Measurements from ENCODE around the gene DPF3.

Gene DPF3

GRCh38 chr14:72802588-72802946, 91.3 kb downstream of the DPF3 start:
- DNase-seq (ENCODE audit: extremely low spot score, insufficient read length, low read depth) (no peak), FAIRE-seq (no peak)

DNA sequence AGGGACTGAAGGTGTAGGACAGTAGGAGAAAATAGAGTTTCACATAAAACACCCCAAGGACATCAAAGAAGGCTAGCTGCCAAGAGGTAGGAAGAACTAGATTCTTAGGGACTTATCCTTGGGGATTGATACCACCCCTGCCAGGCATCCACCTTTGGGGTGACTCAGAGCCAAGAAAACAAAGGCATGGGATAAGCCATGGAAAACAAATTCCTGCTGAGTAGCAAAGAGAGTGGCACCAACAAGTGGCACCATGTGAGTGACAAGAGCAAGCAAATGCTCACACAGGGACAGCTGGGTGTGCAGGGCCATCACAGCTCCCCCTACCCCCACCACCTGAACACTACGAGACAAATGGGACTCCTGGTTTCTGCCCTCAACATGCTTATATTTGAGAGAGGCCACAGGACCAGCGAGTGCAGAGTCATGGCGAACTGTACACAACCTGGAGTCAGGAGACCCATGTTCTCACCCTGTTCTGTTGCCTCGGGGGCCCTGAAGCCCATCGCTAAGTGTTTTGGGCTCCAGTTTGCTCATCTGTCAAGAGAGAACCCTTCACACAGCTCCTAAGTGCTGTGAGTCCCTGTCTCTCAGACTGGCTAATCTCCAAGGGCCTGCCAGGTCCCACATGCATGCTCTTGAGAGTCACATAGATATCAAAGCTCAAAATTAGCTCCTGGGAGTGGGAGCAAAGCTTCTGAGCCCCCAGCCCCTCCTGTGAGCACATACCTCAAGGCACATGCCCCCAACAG, 91.9 kb downstream of the DPF3 start:
- FAIRE-seq, result no peak
- no peak for DNase-seq (ENCODE audit: extremely low spot score, insufficient read length, low read depth)

DNA sequence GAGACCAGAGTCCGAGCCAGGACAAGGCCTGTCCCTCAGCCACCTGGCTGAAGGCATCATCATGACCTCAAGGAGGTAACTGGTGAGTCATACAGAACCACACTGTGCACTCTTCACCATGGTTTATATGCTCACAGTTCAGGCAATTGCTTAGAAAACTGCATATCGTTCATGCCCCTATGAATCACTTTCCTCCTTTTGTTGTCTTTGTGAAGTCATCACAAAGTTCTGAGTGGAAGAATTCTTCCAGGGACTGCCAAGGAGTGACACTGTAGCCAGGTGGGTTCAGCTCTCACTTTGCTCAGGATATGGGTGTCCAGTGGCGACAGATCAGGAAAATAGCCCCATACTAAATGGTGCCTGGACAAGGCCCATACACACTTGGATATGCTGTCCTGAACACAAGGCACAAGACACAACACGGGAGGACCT, 92.5 kb downstream of the DPF3 start:
- no peak for FAIRE-seq
- DNase-seq (ENCODE audit: extremely low spot score, insufficient read length, low read depth), result no peak

- FAIRE-seq, result no peak
- DNase-seq (ENCODE audit: extremely low spot score, insufficient read length, low read depth), result no peak
Observed at GRCh38 chr14:72800848-72801370, 93.0 kb downstream of the DPF3 start.

GRCh38 chr14:72800296-72800695, 93.6 kb downstream of the DPF3 start:
- no peak for FAIRE-seq
- no peak for DNase-seq (ENCODE audit: extremely low spot score, insufficient read length, low read depth)

- DNase-seq (ENCODE audit: extremely low spot score, insufficient read length, low read depth) (no peak), FAIRE-seq (no peak)
Observed at GRCh38 chr14:72796935-72797334, 97.0 kb downstream of the DPF3 start.

DNA sequence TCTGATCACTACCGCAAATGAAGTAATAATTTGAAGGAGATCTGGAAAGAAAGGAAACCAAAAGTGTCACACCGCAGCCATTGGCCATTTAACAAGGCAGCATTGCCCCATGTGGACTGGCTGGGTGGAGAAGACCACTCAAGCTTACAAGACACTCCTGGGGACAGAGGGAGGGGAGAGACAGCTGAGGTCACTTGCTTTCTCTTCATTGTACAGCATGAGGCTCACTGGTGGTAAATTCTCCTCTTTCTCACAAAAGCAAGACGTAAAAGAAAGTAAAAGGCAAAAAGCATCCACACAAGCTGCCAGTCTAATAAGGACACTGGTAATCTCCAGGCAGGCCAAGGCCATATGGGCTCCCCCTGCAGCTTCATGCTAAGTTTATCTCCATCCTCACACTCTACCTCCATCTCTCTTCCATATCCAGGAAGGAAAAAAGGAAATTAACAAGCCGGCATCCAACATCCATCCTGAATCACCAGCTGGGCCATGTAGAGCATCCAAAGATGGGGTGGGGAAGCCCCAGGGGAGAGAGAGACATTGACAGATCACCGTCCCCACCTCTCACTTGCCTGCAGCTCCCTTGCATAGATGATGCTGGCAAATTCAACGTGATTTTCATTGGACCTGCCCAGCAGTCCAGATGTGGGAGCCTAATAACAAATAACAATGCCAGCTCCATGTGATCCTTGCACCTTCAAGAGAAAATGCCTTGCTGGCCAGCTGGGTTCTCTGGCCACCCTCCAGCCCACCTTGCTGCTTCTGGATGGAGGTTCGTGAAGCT, 100.6 kb downstream of the DPF3 start:
- no peak for DNase-seq (ENCODE audit: extremely low spot score, insufficient read length, low read depth)
- FAIRE-seq, result no peak

DNA sequence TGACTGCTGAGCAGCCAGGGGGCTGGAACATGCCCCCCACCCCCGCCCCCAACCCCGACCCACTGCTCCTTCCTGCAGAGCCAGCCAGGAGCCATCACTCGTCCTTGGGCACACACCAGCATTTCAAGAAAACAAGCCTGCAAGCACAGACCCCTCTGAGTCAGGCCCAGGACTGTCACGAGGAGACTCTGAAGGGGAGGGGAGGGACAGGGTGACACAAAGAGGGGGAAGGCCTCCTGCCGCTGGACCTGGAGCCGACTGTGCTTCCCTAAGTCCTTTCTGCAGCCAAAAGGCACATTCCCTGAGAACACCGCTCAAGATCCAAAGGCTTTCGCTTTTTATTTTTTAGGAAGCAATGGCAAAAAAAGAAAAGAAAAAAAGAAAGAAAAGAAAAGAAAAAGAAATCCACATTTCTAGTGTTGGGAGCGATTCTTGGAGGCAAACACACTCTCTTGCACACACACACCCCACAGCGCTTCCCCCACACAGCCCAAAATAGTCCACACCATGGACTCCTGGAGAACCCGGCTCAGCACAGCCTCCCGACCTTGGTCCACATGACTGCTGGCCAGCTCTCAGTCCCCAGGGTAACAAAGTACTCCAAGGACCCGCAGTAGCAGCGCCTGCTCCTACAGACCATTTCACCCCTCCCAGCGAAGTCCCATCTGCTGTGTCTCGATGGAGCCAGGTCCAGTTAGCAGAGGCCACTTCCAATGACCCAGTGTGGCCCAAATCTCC, 101.7 kb downstream of the DPF3 start:
- DNase-seq (ENCODE audit: extremely low spot score, insufficient read length, low read depth), result no peak
- no peak for FAIRE-seq

- no peak for DNase-seq (ENCODE audit: extremely low spot score, insufficient read length, low read depth)
- FAIRE-seq, result no peak
Observed at GRCh38 chr14:72790887-72791566, 102.9 kb downstream of the DPF3 start.

DNA sequence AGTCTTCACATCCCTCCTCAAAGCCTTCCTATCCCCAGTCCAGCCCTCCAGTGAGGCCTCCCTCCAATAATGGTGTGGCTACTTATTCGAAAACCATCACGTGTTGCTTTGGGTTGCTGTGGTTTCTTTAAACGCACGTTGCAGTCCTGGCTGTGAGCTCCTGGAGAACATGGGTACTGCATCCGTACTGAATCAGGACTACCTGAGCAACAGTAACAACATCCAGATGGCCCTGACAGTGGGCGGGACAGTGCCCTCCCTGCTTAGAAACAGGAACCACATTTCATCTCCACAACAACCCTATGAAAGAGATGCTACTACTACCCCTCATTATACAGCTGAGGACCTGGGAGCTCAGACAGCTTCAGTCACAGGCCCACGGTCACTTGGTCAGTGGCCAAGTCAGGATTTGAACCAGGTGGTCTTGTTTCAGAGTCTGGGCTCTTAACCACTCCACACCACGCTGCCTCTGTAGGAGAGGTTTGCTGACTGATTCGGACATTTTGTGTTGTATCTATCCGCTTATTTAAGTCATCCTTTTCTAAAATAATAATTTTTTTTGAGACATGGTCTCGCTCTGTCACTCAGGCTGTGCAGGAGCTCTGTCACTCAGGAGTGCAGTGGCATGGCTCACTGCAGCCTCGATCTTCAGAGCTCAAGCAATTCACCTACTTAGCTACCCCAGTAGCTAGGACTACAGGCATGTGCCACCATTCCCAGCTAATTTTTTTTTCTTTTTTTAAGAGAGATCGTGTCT, 104.8 kb downstream of the DPF3 start:
- FAIRE-seq, result no peak

DNA sequence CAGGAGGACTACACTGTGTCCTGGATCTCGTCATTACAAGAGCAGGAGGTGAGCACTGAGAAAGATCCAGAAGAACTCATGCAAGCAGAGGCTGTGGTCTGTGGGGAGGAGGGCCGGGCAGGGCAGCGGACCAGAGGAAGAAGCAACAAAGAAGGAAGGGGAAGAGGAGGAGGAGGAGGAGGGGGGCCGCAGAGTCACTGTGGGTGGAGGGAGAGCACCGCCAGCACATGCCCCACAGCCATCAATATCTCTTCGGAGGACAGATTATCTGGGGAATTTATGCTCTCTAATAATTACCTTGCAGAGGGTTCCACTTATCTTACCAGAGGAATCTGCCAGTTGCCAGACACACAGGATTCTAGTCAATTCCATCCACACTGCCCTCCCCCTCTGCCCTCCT, 105.6 kb downstream of the DPF3 start:
- no peak for DNase-seq (ENCODE audit: extremely low spot score, insufficient read length, low read depth)
- FAIRE-seq, result no peak

More for the DNA sequence above, 104.8 kb downstream of the DPF3 start:
- DNase-seq (ENCODE audit: extremely low spot score, insufficient read length, low read depth), result no peak

DNA sequence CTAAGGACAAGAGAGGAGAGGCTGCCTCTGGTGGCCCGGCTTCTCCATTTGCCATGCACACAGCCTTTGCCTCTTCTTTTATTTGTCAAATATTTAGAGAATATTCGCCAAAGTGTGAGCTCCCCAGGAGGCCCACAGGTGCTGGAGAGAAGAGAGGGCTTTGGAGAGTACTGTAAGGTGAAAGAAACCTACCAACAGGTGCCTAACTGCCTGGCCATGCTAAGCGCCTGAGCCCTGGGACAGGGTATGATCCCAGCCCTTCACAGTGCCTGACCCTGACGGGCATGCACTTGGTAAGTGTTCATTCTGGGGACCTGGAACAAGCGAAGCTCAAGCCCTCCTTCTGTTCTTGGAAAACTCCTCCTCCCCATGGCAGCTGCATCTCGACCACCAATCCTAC, 106.1 kb downstream of the DPF3 start:
- DNase-seq (ENCODE audit: extremely low spot score, insufficient read length, low read depth), result no peak
- no peak for FAIRE-seq

DNA sequence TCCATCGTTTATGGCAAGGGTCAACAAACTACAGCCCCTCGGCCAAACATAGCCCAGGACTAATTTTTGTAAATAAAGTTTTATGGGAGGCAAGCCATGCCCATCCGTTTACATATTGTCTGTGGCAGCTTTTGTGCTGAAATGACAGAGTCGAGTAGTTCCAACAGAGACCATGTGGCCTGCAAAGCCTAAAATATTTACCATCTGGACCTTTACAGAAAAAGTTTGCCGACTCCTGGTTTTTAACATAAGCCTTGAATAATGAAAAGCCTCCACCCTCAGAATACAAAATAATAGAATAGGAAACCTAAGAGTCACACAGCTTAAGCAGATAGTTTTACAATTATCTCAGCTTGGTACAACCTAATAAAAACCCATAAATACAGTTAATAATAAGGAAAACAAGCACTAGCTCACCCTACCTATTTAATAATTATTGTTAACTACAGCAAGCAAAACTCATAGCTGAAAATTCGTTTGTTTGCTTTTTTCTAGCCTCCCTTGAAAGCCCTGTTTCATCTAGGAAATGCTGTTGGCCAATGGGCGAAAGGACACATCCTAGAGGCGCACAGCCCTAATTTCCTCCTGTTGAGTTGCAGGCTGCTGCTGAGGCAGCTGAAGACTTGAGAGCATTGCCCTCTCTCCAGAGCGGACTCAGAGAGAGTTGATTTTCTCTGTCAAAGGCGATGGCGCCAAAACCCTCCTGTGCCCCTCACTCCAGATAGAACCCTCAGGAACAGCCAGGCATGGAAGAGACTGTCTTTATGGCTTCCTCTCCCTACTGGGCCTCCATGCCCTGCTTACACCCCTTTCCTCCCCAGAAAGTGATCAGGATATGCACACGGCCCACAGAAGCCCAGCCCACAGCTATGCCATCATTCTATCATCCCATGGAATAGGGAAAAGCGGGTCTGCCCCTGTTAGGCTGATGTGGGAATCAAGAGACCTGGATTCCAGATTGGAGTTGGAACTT, 107.2 kb downstream of the DPF3 start:
- DNase-seq (ENCODE audit: extremely low spot score, insufficient read length, low read depth), result no peak
- no peak for FAIRE-seq

DNA sequence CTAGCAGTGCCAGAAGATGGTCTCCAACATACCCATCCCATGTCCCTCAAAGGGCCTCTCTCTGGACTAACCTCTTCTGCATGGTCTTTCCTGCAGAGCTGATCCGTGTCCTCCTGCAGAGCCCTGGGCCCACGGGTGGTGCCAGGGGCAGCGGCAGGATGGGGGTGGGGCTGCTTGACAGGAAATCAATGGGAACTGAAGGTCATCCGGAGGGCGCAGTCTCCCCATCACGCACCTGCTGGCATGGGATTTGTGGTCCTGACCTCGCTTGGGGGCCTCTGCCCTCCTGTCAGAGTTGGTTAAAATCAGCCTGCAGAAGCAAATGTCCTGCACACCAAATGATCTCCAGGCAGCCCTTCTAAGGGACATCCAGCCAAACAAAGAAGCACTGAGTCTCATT, 110.2 kb downstream of the DPF3 start:
- FAIRE-seq, result no peak
- no peak for DNase-seq (ENCODE audit: extremely low spot score, insufficient read length, low read depth)

DNA sequence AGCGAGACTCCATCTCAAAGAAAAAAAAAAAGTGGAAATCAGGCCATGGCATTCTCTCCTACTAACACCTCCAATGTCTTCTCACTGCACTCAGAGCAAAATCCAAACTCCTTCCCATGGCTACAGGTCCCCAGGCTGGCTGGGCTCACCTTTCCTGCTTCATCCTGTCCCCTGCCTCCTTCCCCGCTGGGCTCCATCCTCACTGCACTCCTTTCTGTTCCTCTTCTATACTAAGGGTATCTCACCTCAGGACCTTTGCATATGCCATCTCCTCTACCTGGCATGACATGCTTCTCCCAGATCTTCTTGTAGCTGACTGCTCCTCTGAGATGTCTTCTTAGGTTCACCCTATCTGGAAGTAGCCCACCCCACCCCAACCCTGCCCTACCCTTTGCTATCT, 111.1 kb downstream of the DPF3 start:
- DNase-seq (ENCODE audit: extremely low spot score, insufficient read length, low read depth), result no peak
- no peak for FAIRE-seq

DNA sequence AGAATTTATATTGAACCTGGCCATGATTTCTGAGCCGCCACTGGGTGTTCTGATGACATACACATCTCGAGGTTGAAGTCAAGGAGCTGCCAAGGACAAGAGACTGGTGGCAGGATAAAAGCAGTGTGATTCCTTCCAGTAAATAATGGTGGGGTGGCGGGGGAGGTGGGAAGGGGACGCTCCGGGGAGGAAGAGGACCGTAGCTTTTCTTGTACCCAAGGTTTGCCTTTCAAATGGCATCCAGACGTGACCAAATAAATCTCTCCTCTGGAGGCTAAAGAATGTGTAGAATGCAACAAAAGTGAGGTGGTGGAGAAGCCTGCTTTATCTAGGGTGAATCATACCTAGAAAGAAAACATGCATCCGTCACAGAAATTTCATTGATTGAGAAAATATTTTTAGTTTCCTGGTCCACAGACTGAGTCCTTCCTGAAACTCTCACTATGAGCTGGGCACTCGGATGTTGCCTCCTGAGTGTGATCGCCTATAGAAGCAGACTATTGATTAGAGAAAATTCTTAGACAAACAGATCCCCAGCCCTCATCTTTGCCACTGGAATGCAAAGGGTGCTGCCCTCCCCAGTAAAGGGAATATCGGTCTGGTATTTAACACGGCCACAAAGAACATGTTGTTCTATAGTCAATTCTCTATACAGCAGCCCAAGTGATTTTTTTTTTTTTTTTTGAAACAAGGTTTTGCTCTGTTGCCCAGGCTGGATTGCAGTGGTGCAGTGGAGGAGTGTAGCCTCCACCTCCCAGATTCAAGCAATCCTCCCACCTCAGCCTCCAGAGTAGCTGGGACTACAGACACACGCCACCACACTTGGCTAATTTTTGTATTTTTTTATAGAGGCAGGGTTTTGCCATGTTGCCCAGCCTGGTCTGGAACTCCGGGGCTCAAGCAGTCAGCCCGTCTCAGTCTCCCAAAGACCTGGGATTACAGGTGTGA, 112.1 kb downstream of the DPF3 start:
- DNase-seq (ENCODE audit: extremely low spot score, insufficient read length, low read depth) (no peak), FAIRE-seq (no peak)

DNA sequence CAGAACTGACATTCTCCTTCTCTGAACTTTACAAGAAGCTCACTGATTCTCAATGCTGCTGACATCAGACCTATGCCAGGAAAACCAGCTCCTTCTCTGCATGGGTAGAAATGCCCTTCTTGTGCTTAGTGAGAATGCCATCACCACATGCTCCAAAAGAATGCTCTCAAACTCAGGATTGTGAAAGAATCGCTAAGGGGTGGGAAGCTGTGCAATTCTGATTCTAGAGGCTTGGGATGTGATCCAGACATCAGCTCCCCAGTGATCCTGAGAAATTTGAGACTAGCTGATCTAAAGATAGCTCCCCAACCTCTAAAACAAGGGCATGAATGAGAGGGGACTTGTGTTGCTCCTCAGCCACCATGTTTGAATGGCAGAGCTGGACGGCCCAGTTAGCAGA, 113.2 kb downstream of the DPF3 start:
- no peak for FAIRE-seq
- DNase-seq (ENCODE audit: extremely low spot score, insufficient read length, low read depth), result no peak
